OCI-LY7 (cell line): ENCODE results near the gene MRFAP1. TPM values are rescaled to one million over a fixed set of nuclear protein-coding genes. Genes with fewer than 3 reads are reported as not detected.

Experiments
- BruUV-seq: library from RNA; stranded (reverse); fragments of 400-500 nt; replicated peaks from 2 replicates; lab custom pipeline; 2021; lab: Mats Ljungman, UMichigan
- CTCF ChIA-PET: fragments of 300-600 bp; sonication (Branson Sonifier 250); formaldehyde crosslinking; loops from one replicate; lab custom pipeline; 2022; ENCODE audit warnings: antibody characterized with exemption; ENCODE audit not compliant: unreplicated experiment; lab: Charles Lee
- POLR2A ChIA-PET: fragments of 300-600 bp; sonication (Branson Sonifier 250); formaldehyde crosslinking; loops from one replicate; lab custom pipeline; 2022; ENCODE audit warnings: antibody characterized with exemption; lab: Charles Lee
- DNase-seq: peaks from one replicate; pipeline ENCODE4 v3.0.0-alpha.2; 2015; ENCODE audit warnings: low spot score
- H2AFZ ChIP-seq: fragments of 200-600 bp; sonication (generic), shearing (Covaris generic); 2 replicates; pipeline ENCODE4 v1.6.1; 2014; ENCODE audit warnings: mild to moderate bottlenecking, antibody characterized with exemption, low read length, moderate library complexity
- H3K27ac ChIP-seq: fragments of 200-600 bp; sonication (generic); 2 replicates; pipeline ENCODE4 v1.5.1; 2014; ENCODE audit warnings: mixed run types, low read depth, mild to moderate bottlenecking, moderate library complexity, low read length, inconsistent platforms; ENCODE audit not compliant: poor library complexity, severe bottlenecking
- H3K36me3 ChIP-seq: fragments of 200-600 bp; sonication (generic); 2 replicates; pipeline ENCODE4 v1.6.1; 2014; ENCODE audit warnings: mild to moderate bottlenecking, antibody characterized with exemption, low read length, moderate library complexity, mixed read lengths; ENCODE audit not compliant: insufficient read depth
- H3K4me1 ChIP-seq: fragments of 200-600 bp; sonication (generic); 2 replicates; pipeline ENCODE4 v1.5.1; 2014; ENCODE audit warnings: mild to moderate bottlenecking, low read length; ENCODE audit not compliant: insufficient read depth, poor library complexity, severe bottlenecking
- H3K4me2 ChIP-seq: fragments of 200-600 bp; sonication (generic); 2 replicates; pipeline ENCODE4 v1.6.1; 2014; ENCODE audit warnings: mild to moderate bottlenecking, low read length
- H3K4me3 ChIP-seq: fragments of 200-600 bp; sonication (generic); 2 replicates; pipeline ENCODE4 v1.5.1; 2014; ENCODE audit warnings: mild to moderate bottlenecking, low read depth, low read length; ENCODE audit not compliant: poor library complexity, severe bottlenecking
- H3K79me2 ChIP-seq: fragments of 200-600 bp; sonication (generic); 2 replicates; pipeline ENCODE4 v1.6.1; 2016; ENCODE audit warnings: low read depth, mild to moderate bottlenecking, low read length, moderate library complexity, mixed read lengths; ENCODE audit not compliant: insufficient read depth
- H3K9me2 ChIP-seq: fragments of 200-600 bp; sonication (generic); 2 replicates; pipeline ENCODE4 v1.6.1; 2016; ENCODE audit warnings: mild to moderate bottlenecking, low read length, mixed read lengths; ENCODE audit not compliant: insufficient read depth
- H3K9me3 ChIP-seq: fragments of 200-600 bp; sonication (generic); 2 replicates; pipeline ENCODE4 v1.6.1; 2014; ENCODE audit warnings: mild to moderate bottlenecking, mixed run types, low read length, mixed read lengths
- H4K20me1 ChIP-seq: fragments of 200-600 bp; sonication (generic); 2 replicates; pipeline ENCODE4 v1.6.1; 2014; ENCODE audit warnings: mild to moderate bottlenecking, antibody characterized with exemption, low read length, moderate library complexity, mixed read lengths; ENCODE audit not compliant: insufficient read depth
- EZH2phosphoT487 ChIP-seq: fragments of 200-600 bp; sonication (generic); IDR thresholded peaks from 2 replicates; pipeline ENCODE4 v1.6.1; 2018; ENCODE audit warnings: low read depth, borderline replicate concordance, mild to moderate bottlenecking, mixed run types, antibody characterized with exemption, low read length, moderate library complexity, mixed read lengths
- intact Hi-C: fragments of 100-400 bp; cut with micrococcal nuclease; formaldehyde crosslinking; loops from one replicate; pipeline ENCODE4 v1.10.0; 2022; ENCODE audit not compliant: unreplicated experiment
- total RNA-seq, 2 experiments: library from RNA; depleted of rRNA in 1 of 2; stranded (reverse); fragments of >200 nt in 1 of 2; shearing (Covaris generic) in 1 of 2; gene quantifications; 2 replicates each; pipeline ENCODE4 v1.2.3, GENCODE V29; 2014 to 2022
- TF ChIP-seq, protein P1 (sequence below): fragments of 200-600 bp; sonication (generic); conservative IDR thresholded peaks from 2 replicates; pipeline ENCODE4 v1.5.1; 2014; ENCODE audit warnings: mild to moderate bottlenecking, antibody characterized with exemption, low read length, moderate library complexity, mixed read lengths

Gene MRFAP1
- total RNA-seq, 2 experiments from 2014 or later, result 90.8 to 224 TPM

DNA sequence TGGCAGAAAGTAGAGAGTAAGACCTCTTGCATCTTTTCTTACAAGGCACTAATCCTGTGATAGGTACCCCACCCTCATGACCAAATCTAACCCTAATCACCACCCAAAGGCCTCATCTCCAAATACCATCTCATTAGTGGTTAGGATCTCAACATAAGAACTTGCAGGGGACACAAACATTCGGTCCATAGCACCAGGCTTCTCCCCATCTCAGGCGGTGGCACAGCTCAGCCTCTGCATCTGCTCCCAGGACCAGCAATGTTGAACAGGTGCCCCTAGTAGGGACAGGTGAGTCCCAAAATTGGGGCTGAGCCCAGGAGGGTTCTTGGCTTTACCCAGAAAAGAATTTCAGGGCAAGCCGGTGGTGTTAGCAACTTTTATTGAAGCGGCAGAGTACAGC is 8.4 kb upstream of the MRFAP1 start:
- H3K36me3 ChIP-seq, result no peaks in the 10 kb centered on the region
- no peaks in the 10 kb centered on the region for H3K9me2 ChIP-seq
- no peak for TF ChIP-seq EZH2phosphoT487
- TF ChIP-seq, protein P1, sequence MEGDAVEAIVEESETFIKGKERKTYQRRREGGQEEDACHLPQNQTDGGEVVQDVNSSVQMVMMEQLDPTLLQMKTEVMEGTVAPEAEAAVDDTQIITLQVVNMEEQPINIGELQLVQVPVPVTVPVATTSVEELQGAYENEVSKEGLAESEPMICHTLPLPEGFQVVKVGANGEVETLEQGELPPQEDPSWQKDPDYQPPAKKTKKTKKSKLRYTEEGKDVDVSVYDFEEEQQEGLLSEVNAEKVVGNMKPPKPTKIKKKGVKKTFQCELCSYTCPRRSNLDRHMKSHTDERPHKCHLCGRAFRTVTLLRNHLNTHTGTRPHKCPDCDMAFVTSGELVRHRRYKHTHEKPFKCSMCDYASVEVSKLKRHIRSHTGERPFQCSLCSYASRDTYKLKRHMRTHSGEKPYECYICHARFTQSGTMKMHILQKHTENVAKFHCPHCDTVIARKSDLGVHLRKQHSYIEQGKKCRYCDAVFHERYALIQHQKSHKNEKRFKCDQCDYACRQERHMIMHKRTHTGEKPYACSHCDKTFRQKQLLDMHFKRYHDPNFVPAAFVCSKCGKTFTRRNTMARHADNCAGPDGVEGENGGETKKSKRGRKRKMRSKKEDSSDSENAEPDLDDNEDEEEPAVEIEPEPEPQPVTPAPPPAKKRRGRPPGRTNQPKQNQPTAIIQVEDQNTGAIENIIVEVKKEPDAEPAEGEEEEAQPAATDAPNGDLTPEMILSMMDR, result no peak
- H3K27ac ChIP-seq, result no peak overlapping the region
- intact Hi-C loops, result no loop called here
- H3K79me2 ChIP-seq, result no peaks in the 10 kb centered on the region
- POLR2A ChIA-PET, result interaction anchor here (0.9 to 3.1 kb wide), 2 partner anchors 9 to 41 kb away, joined by 4 to 8 read pairs; partner anchors contain the start of gene MRFAP1
- H4K20me1 ChIP-seq, result no peaks in the 10 kb centered on the region
- no TSS peak for BruUV-seq
- H2AFZ ChIP-seq, result no peak overlapping the region
- DNase-seq, result no peak
- H3K9me3 ChIP-seq, result no peaks in the 10 kb centered on the region
- CTCF ChIA-PET, result no interaction called here
- no peak overlapping the region for H3K4me2 ChIP-seq
- H3K4me1 ChIP-seq, result peaks cover 16% of the 10 kb centered on the region
- H3K4me3 ChIP-seq, result no peak overlapping the region

GRCh38 chr4:6633091-6633906 is 7.2 kb upstream of the MRFAP1 start:
- CTCF ChIA-PET, result interaction anchor here (1.0 kb wide), 1 partner anchor 9 kb away, joined by 3 read pairs; no protein-coding TSS in a partner anchor
- POLR2A ChIA-PET, result interaction anchor here (0.7 to 3.1 kb wide), 10 partner anchors 9 to 1040 kb away, joined by 3 to 8 read pairs (median 4); partner anchors contain the start of gene MAN2B2
- TF ChIP-seq, protein P1, result no peak
- no peak for TF ChIP-seq EZH2phosphoT487
- Histone ChIP-seq H3K9me2 (no peaks in the 10 kb centered on the region), H3K36me3 (no peaks in the 10 kb centered on the region), H3K4me2 (peak overlapping the region; percentile 32), H3K4me1 (peaks cover 16% of the 10 kb centered on the region), H3K27ac (peak overlapping the region; percentile 19), H4K20me1 (no peaks in the 10 kb centered on the region), H3K9me3 (no peaks in the 10 kb centered on the region), H3K4me3 (no peak overlapping the region), H3K79me2 (no peaks in the 10 kb centered on the region), H2AFZ (peak overlapping the region; percentile 82)
- intact Hi-C loops, result no loop called here
- DNase-seq, result peak; percentile 74
- BruUV-seq, result no TSS peak

GRCh38 chr4:6634746-6635145 is 5.7 kb upstream of the MRFAP1 start:
- DNase-seq, result no peak
- no peaks in the 10 kb centered on the region for H3K36me3 ChIP-seq
- no peaks in the 10 kb centered on the region for H3K9me2 ChIP-seq
- no peaks in the 10 kb centered on the region for H3K79me2 ChIP-seq
- H3K9me3 ChIP-seq, result no peaks in the 10 kb centered on the region
- peaks cover 16% of the 10 kb centered on the region for H3K4me1 ChIP-seq
- H4K20me1 ChIP-seq, result no peaks in the 10 kb centered on the region
- H2AFZ ChIP-seq, result no peak overlapping the region
- ChIA-PET POLR2A (interaction anchor here (0.7 to 3.1 kb wide), 4 partner anchors 37 to 82 kb away, joined by 3 to 8 read pairs (median 6); no protein-coding TSS in a partner anchor), CTCF (no interaction called here)
- H3K27ac ChIP-seq, result no peak overlapping the region
- no TSS peak for BruUV-seq
- TF ChIP-seq EZH2phosphoT487, result no peak
- TF ChIP-seq, protein P1, result no peak
- no peak overlapping the region for H3K4me2 ChIP-seq
- intact Hi-C loops, result no loop called here
- H3K4me3 ChIP-seq, result no peak overlapping the region
